HepG2 (cell line): Measurements from ENCODE around the gene CCDC177. TPM values are rescaled to one million over a fixed set of nuclear protein-coding genes. Genes with fewer than 3 reads are reported as not detected.

ENCODE experiments used
- ATAC-seq: fragments of 200-7000 bp; cut with Tn5 transposase; 3 replicates; pipeline ENCODE4 v1.9.1; 2020; ENCODE audit warnings: mild to moderate bottlenecking, moderate library complexity
- BruUV-seq: library from RNA; stranded (reverse); fragments of 400-500 nt; replicated peaks from 2 replicates; lab custom pipeline; 2021; lab: Mats Ljungman, UMichigan
- CTCF ChIA-PET: fragments of 300-600 bp; formaldehyde crosslinking; extraction: SDS; loops from one replicate; lab custom pipeline; 2021; ENCODE audit warnings: low total read pairs, inconsistent platforms, low intra/inter-chr PET ratio; lab: Yijun Ruan, JAX
- POLR2A ChIA-PET: fragments of 350-600 bp; sonication (Branson Sonifier 250); formaldehyde crosslinking; loops from one replicate; lab custom pipeline; 2020; ENCODE audit warnings: antibody characterized with exemption, inconsistent platforms; lab: Yijun Ruan, JAX
- DNase-seq: peaks from one replicate; pipeline ENCODE4 v3.0.0-alpha.2; 2015; ENCODE audit warnings: low spot score
- FAIRE-seq: peaks from 3 replicates; lab custom pipeline; 2011; peaks lifted over from hg19 to GRCh38; lab: Jason Lieb, UNC
- H2AFZ ChIP-seq: one replicate; pipeline ENCODE4 v1.6.1; 2011; ENCODE audit warnings: low read length, inconsistent platforms
- H3K27ac ChIP-seq: fragments of 300-600 bp; 3 replicates; pipeline ENCODE4 v1.8.0; 2011; ENCODE audit warnings: mixed run types, mild to moderate bottlenecking, mixed read lengths, low read length, inconsistent platforms; ENCODE audit not compliant: insufficient read depth; ENCODE audit errors: extremely low read length
- H3K27me3 ChIP-seq, 2 experiments: fragments of 200-600 bp in 1 of 2; 2 replicates in 1 of 2; 3 replicates in 1 of 2; pipeline versions ENCODE4 v1.6.0 to v1.8.0; 2011; ENCODE audit warnings: low read length in 2 of 2, mild to moderate bottlenecking in 2 of 2, moderate library complexity in 2 of 2, inconsistent platforms in 1 of 2; ENCODE audit not compliant: insufficient read depth in 2 of 2, control insufficient read depth in 1 of 2
- H3K36me3 ChIP-seq, 2 experiments: fragments of 200-600 bp in 1 of 2; replicated peaks in 1 of 2; 2 replicates in 1 of 2; 3 replicates in 1 of 2; pipeline versions ENCODE4 v1.5.1 to v1.8.0; 2011; ENCODE audit warnings: low read length in 2 of 2, inconsistent platforms in 1 of 2; ENCODE audit not compliant: insufficient read depth in 2 of 2, control insufficient read depth in 1 of 2
- H3K4me1 ChIP-seq: 2 replicates; pipeline ENCODE4 v1.5.1; 2012; ENCODE audit warnings: low read length, inconsistent platforms; ENCODE audit not compliant: insufficient read depth
- H3K4me2 ChIP-seq: 2 replicates; pipeline ENCODE4 v1.6.0; 2011; ENCODE audit warnings: low read depth, low read length, inconsistent platforms
- H3K4me3 ChIP-seq, 3 experiments: fragments of 200-600 bp in 1 of 3; sonication (generic), shearing (Covaris generic) in 1 of 3; replicated peaks in 1 of 3; 2 replicates each; pipeline ENCODE4 v1.5.1; 2011 to 2016; ENCODE audit warnings: low read length in 3 of 3, inconsistent platforms in 2 of 3, low read depth in 2 of 3, mild to moderate bottlenecking in 2 of 3, control low read depth in 1 of 3, mixed read lengths in 1 of 3; ENCODE audit not compliant: insufficient read depth in 1 of 3
- H3K79me2 ChIP-seq: one replicate; pipeline ENCODE4 v1.6.1; 2011; ENCODE audit warnings: low read length, inconsistent platforms; ENCODE audit not compliant: insufficient read depth
- H3K9ac ChIP-seq: 2 replicates; pipeline ENCODE4 v1.6.0; 2011; ENCODE audit warnings: mild to moderate bottlenecking, low read depth, low read length, inconsistent platforms; ENCODE audit not compliant: insufficient read depth
- H3K9me3 ChIP-seq: 2 replicates; pipeline ENCODE4 v1.5.1; 2012; ENCODE audit warnings: mild to moderate bottlenecking, low read length
- H4K20me1 ChIP-seq: 2 replicates; pipeline ENCODE4 v1.6.0; 2011; ENCODE audit warnings: inconsistent platforms, mild to moderate bottlenecking, low read length, moderate library complexity; ENCODE audit not compliant: insufficient read depth
- AHDC1 ChIP-seq: sonication (generic); formaldehyde crosslinking; IDR thresholded peaks from 2 replicates; pipeline ENCODE4 v1.5.1; 2020; ENCODE audit warnings: mild to moderate bottlenecking, missing genetic modification reagents, borderline replicate concordance
- HNF1B ChIP-seq: sonication (generic); formaldehyde crosslinking; IDR thresholded peaks from 2 replicates; pipeline ENCODE4 v1.5.1; 2020; ENCODE audit warnings: mild to moderate bottlenecking, moderate library complexity, missing genetic modification reagents
- NR2F2 ChIP-seq: IDR thresholded peaks from 2 replicates; pipeline ENCODE4 v1.6.1; 2012; ENCODE audit warnings: low read depth, inconsistent platforms, borderline replicate concordance
- PAX8 ChIP-seq: sonication (generic); formaldehyde crosslinking; IDR thresholded peaks from 2 replicates; pipeline ENCODE4 v1.8.0; 2022; ENCODE audit warnings: mild to moderate bottlenecking, missing genetic modification reagents, borderline replicate concordance
- PBX3 ChIP-seq: sonication (generic); formaldehyde crosslinking; IDR thresholded peaks from 2 replicates; pipeline ENCODE4 v1.8.1; 2023; ENCODE audit warnings: missing genetic modification reagents, inconsistent platforms, borderline replicate concordance
- RBM22 ChIP-seq: fragments of 200-400 bp; formaldehyde crosslinking; optimal IDR thresholded peaks from 2 replicates; pipeline ENCODE3; 2017; ENCODE audit warnings: mild to moderate bottlenecking, low read length, moderate library complexity
- SOX5 ChIP-seq: IDR thresholded peaks from 2 replicates; pipeline ENCODE4 v1.6.1; 2016; ENCODE audit warnings: borderline replicate concordance
- TFDP2 ChIP-seq: sonication (generic); formaldehyde crosslinking; IDR thresholded peaks from 2 replicates; pipeline ENCODE4 v1.4.0; 2020; ENCODE audit warnings: missing genetic modification reagents
- ZMAT3 ChIP-seq: sonication (generic); formaldehyde crosslinking; conservative IDR thresholded peaks from 2 replicates; pipeline ENCODE4 v1.7.0; 2021; ENCODE audit warnings: missing genetic modification reagents
- ZNF451 ChIP-seq: sonication (generic); formaldehyde crosslinking; IDR thresholded peaks from 2 replicates; pipeline ENCODE4 v1.5.0; 2020; ENCODE audit warnings: mild to moderate bottlenecking, missing genetic modification reagents
- ZNF839 ChIP-seq: sonication (generic); formaldehyde crosslinking; IDR thresholded peaks from 2 replicates; pipeline ENCODE4 v1.4.0; 2020; ENCODE audit warnings: missing genetic modification reagents, mild to moderate bottlenecking, borderline replicate concordance
- in situ Hi-C: cut with HindIII; loops from 2 replicates; pipeline ENCODE4 v1.10.0; 2017; ENCODE audit warnings: low pct_unique_long_range_greater_than_20kb; ENCODE audit not compliant: extremely low pct_ligation_motif_present
- intact Hi-C: fragments of 100-400 bp; cut with micrococcal nuclease; formaldehyde crosslinking; loops from one replicate; pipeline ENCODE4 v1.10.0; 2022; ENCODE audit not compliant: unreplicated experiment
- polyA plus RNA-seq, 8 experiments: library from polyadenylated mRNA; depleted of rRNA in 3 of 8; stranded (reverse) in 7 of 8; unstranded in 1 of 8; fragments of >200 nt; fragmentation: Illumina TruSeq in 4 of 8; extraction: Trizol in 4 of 8; gene quantifications; 2 replicates each; pipeline versions ENCODE4 v1.2.1 to v1.2.3, GENCODE V29; 2011 to 2016; ENCODE audit warnings: low read depth in 4 of 8, missing spikeins in 1 of 8, mixed read lengths in 1 of 8; ENCODE audit not compliant: insufficient read depth in 1 of 8
- total RNA-seq, 5 experiments: library from RNA; depleted of rRNA; stranded (reverse); fragments of >200 nt; fragmentation: Illumina TruSeq; extraction: Trizol; gene quantifications; 2 replicates each; pipeline ENCODE4 v1.2.3, GENCODE V29; 2016; ENCODE audit warnings: low read depth in 1 of 5

The CCDC177 gene
- total and polyA plus RNA-seq, 2 of the 13 experiments (the other 11 are each of a cell fraction or from before 2014, with no cell fraction given) = not detected

GRCh38 chr14:69606258-69607184, 31.9 kb upstream of the CCDC177 start (continued):
- no peak for TF ChIP-seq PBX3 (CRISPR knock-in tag)

- peak; percentile 11 for ATAC-seq
- BruUV-seq = no TSS peak
- H3K27ac ChIP-seq = no peak overlapping the region
- peak overlapping the region; percentile 64 for H3K4me2 ChIP-seq
- H3K27me3 ChIP-seq = no peaks in the 10 kb centered on the region; a peak in 1 of 5 replicates
- no peak for FAIRE-seq
- DNase-seq = no peak
- intact Hi-C loops = no loop called here
- no peaks in the 10 kb centered on the region for H3K9me3 ChIP-seq
- peaks cover 56% of the 10 kb centered on the region for H3K4me1 ChIP-seq
- no peaks in the 10 kb centered on the region for H3K79me2 ChIP-seq
- ChIA-PET POLR2A (interaction anchor here (0.6 to 1.5 kb wide), 8 partner anchors 32 to 147 kb away, joined by 3 to 6 read pairs (median 4); no protein-coding TSS in a partner anchor), CTCF (interaction anchor here (3.4 kb wide), 1 partner anchor 121 kb away, joined by 33 read pairs; no protein-coding TSS in a partner anchor)
- H2AFZ ChIP-seq = no peak overlapping the region
- H3K4me3 ChIP-seq = no peak overlapping the region
- H4K20me1 ChIP-seq = no peaks in the 10 kb centered on the region
- in situ Hi-C loops = loop anchor here (5.0 kb wide), 1 partner anchor 122 kb away; no protein-coding TSS in a partner anchor
- H3K9ac ChIP-seq = no peak overlapping the region
- H3K36me3 ChIP-seq = no peaks in the 10 kb centered on the region
- no peak for TF ChIP-seq ZNF839 (CRISPR knock-in tag)
- no peak for TF ChIP-seq SOX5 (CRISPR knock-in tag)
- no peak for TF ChIP-seq HNF1B (CRISPR knock-in tag)
- TF ChIP-seq TFDP2 (CRISPR knock-in tag) = no peak
- no peak for TF ChIP-seq AHDC1
- no peak for TF ChIP-seq ZMAT3
- TF ChIP-seq RBM22 = no peak
- TF ChIP-seq PAX8 = no peak
- no peak for TF ChIP-seq ZNF451 (CRISPR knock-in tag)
- no peak for TF ChIP-seq NR2F2
Observed at GRCh38 chr14:69605738-69606137, 31.1 kb upstream of the CCDC177 start.
